NCI-H1092 (cell line): ENCODE results near the gene PPP2R2B.
A peak's percentile ranks its signal among the peaks of the same experiment; 100 is the strongest.

Experiments
- DNase-seq: peaks from one replicate; lab custom pipeline; 2025; lab: John Stamatoyannopoulos, UW

The PPP2R2B gene

GRCh38 chr5:146699664-146700418 lies 178.7 kb downstream of the PPP2R2B start:
- peak; percentile 63 for DNase-seq

GRCh38 chr5:146699138-146699537 lies 179.4 kb downstream of the PPP2R2B start:
- DNase-seq, result no peak

GRCh38 chr5:146698651-146699050 lies 179.9 kb downstream of the PPP2R2B start:
- DNase-seq, result no peak

GRCh38 chr5:146697211-146697610 lies 181.3 kb downstream of the PPP2R2B start:
- DNase-seq, result no peak

GRCh38 chr5:146695646-146696045 lies 182.9 kb downstream of the PPP2R2B start:
- DNase-seq, result no peak

GRCh38 chr5:146690880-146691355 lies 187.6 kb downstream of the PPP2R2B start:
- DNase-seq, result no peak

GRCh38 chr5:146687630-146688029 lies 190.9 kb downstream of the PPP2R2B start:
- no peak for DNase-seq

GRCh38 chr5:146683861-146684260 lies 194.7 kb downstream of the PPP2R2B start:
- no peak for DNase-seq

GRCh38 chr5:146682899-146683532 lies 195.5 kb downstream of the PPP2R2B start:
- DNase-seq, result no peak

GRCh38 chr5:146681585-146682105 lies 196.9 kb downstream of the PPP2R2B start:
- DNase-seq, result no peak

- no peak for DNase-seq
These were observed 197.5 kb downstream of the PPP2R2B start for GRCh38 chr5:146680846-146681584.

GRCh38 chr5:146675636-146676035 lies 202.9 kb downstream of the PPP2R2B start:
- no peak for DNase-seq

- DNase-seq, result no peak
These were observed 205.7 kb downstream of the PPP2R2B start for GRCh38 chr5:146672866-146673265.

- DNase-seq, result no peak
These were observed 206.8 kb downstream of the PPP2R2B start for GRCh38 chr5:146671561-146672295.

- DNase-seq, result no peak
These were observed 208.9 kb downstream of the PPP2R2B start for GRCh38 chr5:146669656-146670055.

- no peak for DNase-seq
These were observed 210.8 kb downstream of the PPP2R2B start for GRCh38 chr5:146667633-146668272.

GRCh38 chr5:146662229-146662628 lies 216.3 kb downstream of the PPP2R2B start:
- no peak for DNase-seq

- no peak for DNase-seq
These were observed 218.1 kb downstream of the PPP2R2B start for GRCh38 chr5:146660376-146660960.

GRCh38 chr5:146659961-146660360 lies 218.6 kb downstream of the PPP2R2B start:
- no peak for DNase-seq

GRCh38 chr5:146656703-146657102 lies 221.9 kb downstream of the PPP2R2B start:
- no peak for DNase-seq

- no peak for DNase-seq
These were observed 225.0 kb downstream of the PPP2R2B start for GRCh38 chr5:146653560-146653959.
